ENCODE data around the gene PHLPP2. TPM values are rescaled to one million over a fixed set of nuclear protein-coding genes. Genes with fewer than 3 reads are reported as not detected.

PHLPP2 gene
- total RNA-seq, 2 donors from 2014 or later: 9.9 to 13.3 TPM

GRCh38 chr16:71648162-71648561 lies 76.3 kb downstream of the PHLPP2 start:
- H3K27ac Mint-ChIP-seq: peak overlapping the region; percentile 65

DNA sequence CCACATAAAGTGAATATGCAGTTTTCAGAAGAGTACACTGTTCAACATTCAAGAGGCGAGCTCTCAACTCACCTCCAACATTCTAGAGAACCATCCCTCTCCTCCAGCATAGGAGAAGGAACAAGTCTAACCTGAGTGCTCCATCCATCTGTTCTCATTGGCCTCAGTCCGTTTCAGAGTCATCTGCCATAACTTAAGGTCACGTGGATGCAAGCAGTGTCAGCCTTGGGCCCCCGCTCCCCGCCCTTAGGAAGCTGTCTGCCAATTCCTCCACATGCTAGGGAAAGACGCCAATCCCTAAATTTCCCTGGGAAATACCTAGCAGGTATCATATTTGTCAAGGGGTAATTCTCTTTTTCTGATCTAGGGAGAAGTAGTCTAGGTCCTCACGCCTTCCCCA lies 77.1 kb downstream of the PHLPP2 start:
- H3K27me3 Mint-ChIP-seq (ENCODE audit: low read depth): no peaks in the 10 kb centered on the region

More at GRCh38 chr16:71648162-71648561, 76.3 kb downstream of the PHLPP2 start:
- no peak for DNase-seq
- Mint-ChIP-seq H3K27me3 (ENCODE audit: low read depth) (no peaks in the 10 kb centered on the region), H3K9me3 (no peaks in the 10 kb centered on the region), H3K4me1 (ENCODE audit: low read depth) (no peaks in the 10 kb centered on the region), H3K4me3 (no peak overlapping the region), H3K36me3 (ENCODE audit: insufficient read depth in 2 of 2) (no peaks in the 10 kb centered on the region)
- no peak for ATAC-seq (replicated peaks in 1 of 2)

DNA sequence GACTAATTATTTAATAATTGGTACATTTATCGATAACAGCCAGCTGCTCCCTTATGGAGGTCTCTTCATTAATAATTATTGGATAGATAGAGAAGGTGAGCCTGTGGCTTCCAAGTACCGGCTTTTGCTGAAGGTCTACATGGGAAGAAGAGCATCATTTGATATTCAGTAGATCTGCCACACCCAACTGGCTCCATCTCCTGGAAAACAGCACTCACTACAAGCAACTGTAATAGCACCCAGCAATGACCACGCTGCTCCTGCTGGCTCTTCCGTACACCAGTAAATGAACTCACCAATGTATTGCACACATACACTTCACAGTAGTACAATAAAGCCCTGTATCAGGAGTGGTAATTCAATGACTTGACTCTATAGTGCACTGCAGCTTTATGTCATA lies 79.1 kb downstream of the PHLPP2 start:
- DNase-seq (no peak), ATAC-seq (replicated peaks in 1 of 2) (no peak)
- Mint-ChIP-seq H3K27me3 (ENCODE audit: low read depth) (no peaks in the 10 kb centered on the region), H3K36me3 (ENCODE audit: insufficient read depth in 2 of 2) (no peaks in the 10 kb centered on the region), H3K9me3 (no peaks in the 10 kb centered on the region), H3K27ac (no peak overlapping the region), H3K4me1 (ENCODE audit: low read depth) (no peaks in the 10 kb centered on the region), H3K4me3 (no peak overlapping the region)

More for the DNA sequence above, 77.1 kb downstream of the PHLPP2 start:
- Mint-ChIP-seq H3K4me1 (ENCODE audit: low read depth) (no peaks in the 10 kb centered on the region), H3K4me3 (no peak overlapping the region), H3K27ac (no peak overlapping the region), H3K36me3 (ENCODE audit: insufficient read depth in 2 of 2) (no peaks in the 10 kb centered on the region), H3K9me3 (no peaks in the 10 kb centered on the region)
- no peak for DNase-seq
- ATAC-seq (replicated peaks in 1 of 2): no peak

DNA sequence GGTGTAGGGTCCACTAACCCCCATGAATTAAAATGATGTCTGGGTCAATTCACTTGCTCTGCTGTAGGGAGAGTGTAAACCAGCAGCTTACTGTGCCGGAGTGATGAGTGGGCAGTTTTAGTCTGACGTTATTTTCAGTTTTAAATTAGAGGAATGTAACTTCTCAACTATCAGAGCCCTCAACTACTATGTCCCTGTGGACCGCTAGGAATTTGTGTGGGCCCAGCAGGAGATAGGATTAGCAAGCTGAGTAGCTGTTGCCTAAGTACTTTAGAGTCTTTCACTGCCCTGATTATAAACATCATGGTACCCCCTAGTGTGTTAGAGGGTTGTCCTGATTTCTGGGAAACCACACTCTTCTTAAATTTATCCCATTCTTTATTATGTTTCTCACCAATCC lies 87.1 kb downstream of the PHLPP2 start:
- ATAC-seq (replicated peaks in 1 of 2): no peak
- H3K27ac Mint-ChIP-seq: no peak overlapping the region
- no peaks in the 10 kb centered on the region for H3K36me3 Mint-ChIP-seq (ENCODE audit: insufficient read depth in 2 of 2)
- H3K27me3 Mint-ChIP-seq (ENCODE audit: low read depth): no peaks in the 10 kb centered on the region
- no peaks in the 10 kb centered on the region for H3K9me3 Mint-ChIP-seq
- H3K4me3 Mint-ChIP-seq: no peak overlapping the region
- no peak for DNase-seq
- no peaks in the 10 kb centered on the region for H3K4me1 Mint-ChIP-seq (ENCODE audit: low read depth)

DNA sequence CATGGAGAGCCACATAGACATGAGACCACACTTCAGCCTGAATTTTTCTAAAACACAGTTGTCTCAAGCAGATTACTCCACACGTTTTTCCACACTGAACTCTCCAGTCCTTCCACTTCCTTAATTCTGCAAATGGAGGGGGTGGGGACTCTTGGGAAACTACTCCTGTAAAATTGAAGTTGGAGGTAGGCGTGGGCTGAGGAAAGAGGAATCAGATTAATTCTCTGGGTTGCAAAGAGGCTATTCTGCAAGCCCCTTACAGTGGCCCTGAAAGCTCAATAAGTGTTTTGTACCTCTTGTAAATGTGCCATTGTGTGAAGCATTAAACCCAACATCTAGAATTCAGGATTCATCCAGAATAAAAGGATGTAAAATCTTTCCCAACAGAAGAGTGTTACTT lies 88.9 kb downstream of the PHLPP2 start:
- Mint-ChIP-seq H3K27me3 (ENCODE audit: low read depth) (no peaks in the 10 kb centered on the region), H3K4me1 (ENCODE audit: low read depth) (no peaks in the 10 kb centered on the region), H3K4me3 (no peak overlapping the region), H3K36me3 (ENCODE audit: insufficient read depth in 2 of 2) (no peaks in the 10 kb centered on the region), H3K9me3 (no peaks in the 10 kb centered on the region), H3K27ac (no peak overlapping the region)
- no peak for DNase-seq
- no peak for ATAC-seq (replicated peaks in 1 of 2)

- Mint-ChIP-seq H3K27ac (no peak overlapping the region), H3K27me3 (ENCODE audit: low read depth) (peaks cover 13% of the 10 kb centered on the region), H3K9me3 (no peaks in the 10 kb centered on the region), H3K36me3 (ENCODE audit: insufficient read depth in 2 of 2) (no peaks in the 10 kb centered on the region), H3K4me3 (no peak overlapping the region), H3K4me1 (ENCODE audit: low read depth) (no peaks in the 10 kb centered on the region)
- no peak for ATAC-seq (replicated peaks in 1 of 2)
- no peak for DNase-seq
Observed at GRCh38 chr16:71631776-71632175, 92.7 kb downstream of the PHLPP2 start.

DNA sequence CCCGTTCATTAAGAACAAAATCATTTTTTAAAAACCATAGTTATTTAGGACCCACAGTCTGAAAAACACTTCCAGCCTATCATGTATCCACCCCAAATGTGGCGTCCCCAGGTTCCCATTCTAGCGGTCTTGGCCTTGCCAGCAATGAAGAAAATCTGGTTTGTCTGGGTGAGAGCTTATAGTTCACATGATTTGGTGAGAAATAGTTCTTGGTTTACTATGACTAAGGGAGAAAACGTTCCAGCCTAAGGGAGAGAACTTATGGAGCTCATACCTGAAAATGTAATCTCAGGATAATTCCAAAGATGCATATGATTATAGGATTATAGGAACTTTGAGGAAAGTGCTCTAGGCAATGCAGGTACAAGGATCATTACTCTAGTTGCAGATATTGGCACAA lies 93.7 kb downstream of the PHLPP2 start:
- Mint-ChIP-seq H3K36me3 (ENCODE audit: insufficient read depth in 2 of 2) (no peaks in the 10 kb centered on the region), H3K4me1 (ENCODE audit: low read depth) (no peaks in the 10 kb centered on the region), H3K4me3 (no peak overlapping the region), H3K27ac (no peak overlapping the region), H3K27me3 (ENCODE audit: low read depth) (peaks cover 13% of the 10 kb centered on the region), H3K9me3 (no peaks in the 10 kb centered on the region)
- ATAC-seq (replicated peaks in 1 of 2) (no peak), DNase-seq (no peak)

GRCh38 chr16:71629278-71630016 lies 95.1 kb downstream of the PHLPP2 start:
- ATAC-seq (replicated peaks in 1 of 2) (no peak), DNase-seq (no peak)
- H3K27me3 Mint-ChIP-seq (ENCODE audit: low read depth): peaks cover 13% of the 10 kb centered on the region
- H3K36me3 Mint-ChIP-seq (ENCODE audit: insufficient read depth in 2 of 2): no peaks in the 10 kb centered on the region
- H3K4me3 Mint-ChIP-seq: no peak overlapping the region
- H3K4me1 Mint-ChIP-seq (ENCODE audit: low read depth): no peaks in the 10 kb centered on the region
- H3K27ac Mint-ChIP-seq: no peak overlapping the region
- no peaks in the 10 kb centered on the region for H3K9me3 Mint-ChIP-seq

GRCh38 chr16:71628810-71629209 lies 95.7 kb downstream of the PHLPP2 start:
- Mint-ChIP-seq H3K9me3 (no peaks in the 10 kb centered on the region), H3K27ac (no peak overlapping the region), H3K36me3 (ENCODE audit: insufficient read depth in 2 of 2) (no peaks in the 10 kb centered on the region), H3K4me1 (ENCODE audit: low read depth) (no peaks in the 10 kb centered on the region), H3K4me3 (no peak overlapping the region), H3K27me3 (ENCODE audit: low read depth) (peaks cover 13% of the 10 kb centered on the region)
- no peak for ATAC-seq (replicated peaks in 1 of 2)
- no peak for DNase-seq

DNA sequence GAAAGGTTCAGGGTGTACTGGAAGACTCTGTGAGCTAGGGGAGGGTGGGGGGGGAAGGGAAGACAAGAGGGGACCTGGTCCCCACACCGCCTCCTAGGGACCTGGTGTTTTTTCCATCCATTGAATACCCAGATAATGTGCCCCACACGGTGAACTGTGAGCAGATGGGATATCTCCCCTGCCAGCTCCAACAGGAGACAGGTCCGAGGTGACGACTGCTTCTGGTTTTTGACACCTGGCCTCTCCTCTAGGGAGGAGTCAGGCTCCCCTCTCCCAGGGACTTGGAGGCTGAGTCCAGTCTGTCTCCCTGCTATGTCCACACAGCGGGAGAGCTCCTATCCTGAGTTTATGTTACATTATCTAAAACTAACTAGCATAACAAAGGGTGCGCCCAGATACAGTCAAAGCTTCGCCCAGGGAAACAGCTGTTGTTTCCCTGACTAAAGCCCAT lies 96.7 kb downstream of the PHLPP2 start:
- Mint-ChIP-seq H3K9me3 (no peaks in the 10 kb centered on the region), H3K36me3 (ENCODE audit: insufficient read depth in 2 of 2) (no peaks in the 10 kb centered on the region), H3K27me3 (ENCODE audit: low read depth) (peaks cover 13% of the 10 kb centered on the region)

DNA sequence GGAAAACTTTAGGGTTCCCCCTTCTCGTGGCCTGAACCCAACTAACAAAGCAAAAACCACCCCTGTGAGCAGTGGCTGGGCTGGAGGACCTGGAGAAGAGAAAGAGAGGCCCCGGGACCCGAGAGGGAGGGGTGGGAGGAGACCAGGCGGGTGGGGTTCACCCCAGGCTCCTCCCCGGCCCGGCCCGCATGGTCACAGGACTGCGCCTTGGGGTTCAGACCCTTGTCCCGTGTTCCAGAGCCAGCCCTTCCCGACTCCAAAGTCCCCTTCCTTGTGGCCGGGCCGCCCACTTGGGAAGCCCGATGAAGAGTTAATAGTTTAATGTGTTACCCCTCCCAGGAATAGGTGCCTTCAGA lies 97.7 kb downstream of the PHLPP2 start:
- H3K9me3 Mint-ChIP-seq: no peaks in the 10 kb centered on the region
- peaks cover 8% of the 10 kb centered on the region for H3K4me1 Mint-ChIP-seq (ENCODE audit: low read depth)
- peak overlapping the region; percentile 34 to 38 for H3K4me3 Mint-ChIP-seq
- H3K27me3 Mint-ChIP-seq (ENCODE audit: low read depth): peaks cover 13% of the 10 kb centered on the region
- no peaks in the 10 kb centered on the region for H3K36me3 Mint-ChIP-seq (ENCODE audit: insufficient read depth in 2 of 2)
- DNase-seq (no peak), ATAC-seq (replicated peaks in 1 of 2) (peak in 1 of 2 donors; percentile 20)
- no peak overlapping the region for H3K27ac Mint-ChIP-seq

More for the DNA sequence above, 96.7 kb downstream of the PHLPP2 start:
- H3K27ac Mint-ChIP-seq: no peak overlapping the region
- H3K4me3 Mint-ChIP-seq: no peak overlapping the region
- DNase-seq (no peak), ATAC-seq (replicated peaks in 1 of 2) (no peak)
- no peaks in the 10 kb centered on the region for H3K4me1 Mint-ChIP-seq (ENCODE audit: low read depth)

DNA sequence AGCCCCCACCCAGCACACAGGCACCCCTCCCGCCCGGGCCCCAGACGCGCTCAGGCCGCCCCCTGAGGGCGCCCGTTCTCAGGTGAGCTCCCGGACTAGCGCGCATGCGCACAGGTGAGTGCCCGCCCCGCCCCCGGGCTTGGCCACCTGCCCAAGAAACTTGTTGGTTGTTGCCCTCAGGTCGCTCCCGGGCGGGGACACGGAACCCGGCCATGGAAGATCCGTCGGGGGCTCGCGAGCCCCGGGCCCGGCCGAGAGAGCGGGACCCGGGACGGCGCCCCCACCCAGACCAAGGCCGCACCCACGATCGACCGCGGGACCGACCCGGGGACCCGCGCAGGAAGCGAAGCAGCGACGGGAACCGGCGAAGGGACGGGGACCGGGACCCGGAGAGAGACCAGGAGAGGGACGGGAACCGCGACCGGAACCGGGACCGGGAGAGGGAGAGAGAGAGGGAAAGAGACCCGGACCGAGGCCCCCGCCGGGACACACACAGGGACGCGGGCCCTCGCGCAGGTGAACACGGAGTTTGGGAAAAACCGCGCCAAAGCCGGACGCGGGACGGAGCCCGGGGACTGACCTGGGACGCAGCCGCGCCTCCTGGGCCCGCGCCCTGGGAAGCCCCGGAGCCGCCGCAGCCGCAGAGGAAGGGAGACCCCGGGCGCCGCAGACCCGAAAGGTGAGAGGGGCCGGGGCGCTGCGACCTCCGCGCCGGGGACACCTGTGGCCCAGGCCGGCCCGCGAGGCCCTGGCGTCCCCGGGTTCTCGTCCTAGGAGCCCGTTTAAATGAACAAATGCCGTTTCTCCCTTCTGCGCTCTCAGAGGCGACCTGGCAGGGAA lies 98.3 kb downstream of the PHLPP2 start, which contains the start of gene MARVELD3:
TSS of gene MARVELD3 (plus strand) at position 167 of the 840 bp plus-strand sequence. CDS start at position 213, 46 bp downstream.
- peak; percentile 31 to 39 for ATAC-seq (replicated peaks in 1 of 2)
- H3K4me3 Mint-ChIP-seq: peak within 1 kb of the TSS; percentile 65 to 68
- no peaks in the 10 kb centered on the region for H3K9me3 Mint-ChIP-seq
- H3K27ac Mint-ChIP-seq: no peak within 1 kb of the TSS
- peak; percentile 25 to 27 for DNase-seq
- peaks cover 9% of the 10 kb centered on the region for H3K4me1 Mint-ChIP-seq (ENCODE audit: low read depth)
- peaks cover 13% of the 10 kb centered on the region for H3K27me3 Mint-ChIP-seq (ENCODE audit: low read depth)
- H3K36me3 Mint-ChIP-seq (ENCODE audit: insufficient read depth in 2 of 2): no peaks in the 10 kb centered on the region

- Mint-ChIP-seq H3K36me3 (ENCODE audit: insufficient read depth in 2 of 2) (no peaks in the 10 kb centered on the region), H3K4me1 (ENCODE audit: low read depth) (peaks cover 9% of the 10 kb centered on the region), H3K9me3 (no peaks in the 10 kb centered on the region), H3K27ac (no peak overlapping the region), H3K27me3 (ENCODE audit: low read depth) (peaks cover 13% of the 10 kb centered on the region), H3K4me3 (peak overlapping the region; percentile 42 to 48)
- no peak for ATAC-seq (replicated peaks in 1 of 2)
- DNase-seq: no peak
Observed at GRCh38 chr16:71625113-71625850, 99.2 kb downstream of the PHLPP2 start.
